Urothelium cell line (cell line): ENCODE results near the gene MKX.

ENCODE experiments used
- DNase-seq: peaks from one replicate; pipeline ENCODE4 v3.0.0; 2011; ENCODE audit warnings: low spot score, mixed read lengths
- FAIRE-seq: peaks from 2 replicates; lab custom pipeline; 2011; peaks lifted over from hg19 to GRCh38; lab: Jason Lieb, UNC

MKX gene

DNA sequence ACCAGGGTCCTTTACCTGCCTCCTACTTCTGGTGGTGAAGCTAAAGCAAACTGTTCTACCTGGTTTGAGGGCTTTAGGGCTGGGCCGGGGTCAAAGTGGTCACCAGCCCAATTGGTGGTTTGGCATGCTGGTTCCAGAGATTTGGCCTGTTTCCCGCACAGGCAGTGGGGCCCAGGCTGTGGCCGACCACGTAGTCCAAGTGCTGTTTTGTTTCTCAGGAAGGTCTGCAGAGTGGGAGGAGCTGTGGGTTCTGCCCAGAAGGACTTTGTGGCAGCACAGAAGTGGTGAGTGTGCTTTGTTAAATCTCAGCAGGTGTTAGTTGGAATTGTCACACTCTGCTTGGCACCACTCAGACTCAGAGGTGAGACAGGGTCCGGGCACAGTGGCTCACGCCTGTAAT lies 85.8 kb downstream of the MKX start:
- DNase-seq = no peak
- FAIRE-seq = peak; percentile 9

GRCh38 chr10:27658788-27659187 lies 86.8 kb downstream of the MKX start:
- no peak for FAIRE-seq
- DNase-seq = no peak

DNA sequence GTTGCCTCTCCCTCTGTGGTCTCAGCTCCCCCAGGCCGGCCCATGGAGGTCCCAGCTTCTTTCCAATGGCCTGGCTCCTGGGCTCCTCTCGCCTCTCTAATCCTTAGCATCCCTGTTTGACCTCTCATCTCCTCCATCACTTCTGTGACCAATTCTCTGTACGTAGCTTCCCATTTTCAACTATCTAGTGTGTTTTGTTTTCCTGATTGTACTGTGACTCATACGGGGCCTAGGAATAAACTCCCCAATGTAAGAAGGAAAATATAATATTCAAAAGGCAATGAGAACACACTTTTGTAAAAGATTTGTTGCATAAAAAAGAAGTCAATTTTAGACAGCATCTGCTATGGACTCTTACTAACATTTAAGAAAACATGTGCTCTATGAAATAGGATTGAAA lies 90.3 kb downstream of the MKX start:
- DNase-seq (no peak), FAIRE-seq (no peak)

GRCh38 chr10:27654284-27654683 lies 91.3 kb downstream of the MKX start:
- DNase-seq = no peak
- no peak for FAIRE-seq

DNA sequence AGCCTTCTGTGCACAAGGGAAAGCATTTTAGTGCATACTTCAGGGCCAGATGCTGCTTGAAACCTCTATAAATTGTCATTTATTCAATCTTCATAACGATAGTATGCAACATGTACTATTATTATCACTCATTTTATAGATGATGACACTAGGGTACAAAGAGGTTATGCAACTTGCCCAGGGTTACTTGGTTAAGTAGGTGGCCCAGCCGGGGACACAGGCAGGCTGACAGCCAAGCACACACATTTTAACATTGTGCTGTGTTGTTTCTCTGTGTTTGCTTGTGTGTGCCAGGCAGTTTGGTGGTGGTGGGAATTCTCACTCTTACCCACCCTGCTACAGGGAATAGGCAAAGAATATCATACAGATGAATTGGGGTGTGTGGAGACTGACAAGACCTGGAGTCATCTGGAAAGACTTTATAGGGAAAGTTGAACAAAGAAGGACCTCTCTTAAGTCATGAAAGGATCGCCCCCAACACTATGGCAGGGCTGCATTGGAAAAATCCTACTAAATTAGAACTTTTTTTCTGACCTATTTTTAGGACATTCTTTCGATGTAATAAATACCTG lies 98.9 kb downstream of the MKX start:
- FAIRE-seq = no peak
- DNase-seq = no peak

DNA sequence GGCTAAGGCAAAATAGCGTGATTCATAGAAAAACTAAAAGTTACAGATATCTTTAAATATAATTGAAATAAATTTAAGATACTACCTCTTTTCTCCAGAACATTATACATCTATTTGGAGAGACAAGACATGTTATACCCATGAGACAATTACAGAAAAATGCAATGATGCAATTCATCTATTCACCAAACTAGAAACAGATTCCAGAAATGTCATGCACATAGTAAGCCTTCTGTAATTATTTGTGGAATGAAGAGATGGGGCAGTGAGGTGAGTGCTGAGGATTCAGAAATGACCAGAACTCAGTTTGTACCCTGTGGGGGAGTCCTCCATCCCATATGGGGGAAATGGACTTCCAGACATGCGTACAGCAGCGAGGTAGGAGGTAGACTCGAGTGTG lies 99.4 kb downstream of the MKX start:
- no peak for DNase-seq
- no peak for FAIRE-seq

DNA sequence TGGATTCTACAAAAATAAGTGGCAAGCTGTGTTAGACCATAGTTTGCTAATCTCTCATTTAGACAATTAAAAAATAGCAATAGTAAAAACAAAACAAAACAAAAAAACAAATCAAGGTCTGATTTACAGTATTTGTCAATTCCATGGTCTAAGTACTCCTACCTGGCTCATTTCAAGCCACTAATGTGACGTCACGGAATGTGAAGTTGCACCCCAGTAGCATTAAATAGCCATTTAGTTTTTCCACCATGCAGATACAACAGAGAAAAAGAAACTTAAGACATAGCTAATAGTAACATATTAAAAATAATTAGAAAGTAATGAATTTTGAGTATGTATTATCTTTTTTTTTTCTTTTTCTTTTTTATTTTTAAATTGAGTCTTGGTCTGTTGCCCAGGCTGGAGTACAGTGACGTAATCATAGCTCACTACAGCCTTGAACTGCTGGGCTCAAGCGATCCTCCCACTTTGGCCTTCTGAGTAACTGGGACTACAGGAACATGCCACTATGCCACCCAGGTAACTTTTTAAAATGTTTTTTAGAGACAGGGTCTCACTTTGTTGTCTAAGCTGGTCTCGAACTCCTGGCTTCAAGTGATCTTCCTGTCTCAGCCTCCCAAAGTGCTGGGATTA lies 101.2 kb downstream of the MKX start:
- no peak for DNase-seq
- FAIRE-seq = no peak

GRCh38 chr10:27643301-27643700 lies 102.3 kb downstream of the MKX start:
- FAIRE-seq = no peak
- DNase-seq = no peak

- FAIRE-seq = no peak
- no peak for DNase-seq
Measured at GRCh38 chr10:27642023-27642589, 103.5 kb downstream of the MKX start.

DNA sequence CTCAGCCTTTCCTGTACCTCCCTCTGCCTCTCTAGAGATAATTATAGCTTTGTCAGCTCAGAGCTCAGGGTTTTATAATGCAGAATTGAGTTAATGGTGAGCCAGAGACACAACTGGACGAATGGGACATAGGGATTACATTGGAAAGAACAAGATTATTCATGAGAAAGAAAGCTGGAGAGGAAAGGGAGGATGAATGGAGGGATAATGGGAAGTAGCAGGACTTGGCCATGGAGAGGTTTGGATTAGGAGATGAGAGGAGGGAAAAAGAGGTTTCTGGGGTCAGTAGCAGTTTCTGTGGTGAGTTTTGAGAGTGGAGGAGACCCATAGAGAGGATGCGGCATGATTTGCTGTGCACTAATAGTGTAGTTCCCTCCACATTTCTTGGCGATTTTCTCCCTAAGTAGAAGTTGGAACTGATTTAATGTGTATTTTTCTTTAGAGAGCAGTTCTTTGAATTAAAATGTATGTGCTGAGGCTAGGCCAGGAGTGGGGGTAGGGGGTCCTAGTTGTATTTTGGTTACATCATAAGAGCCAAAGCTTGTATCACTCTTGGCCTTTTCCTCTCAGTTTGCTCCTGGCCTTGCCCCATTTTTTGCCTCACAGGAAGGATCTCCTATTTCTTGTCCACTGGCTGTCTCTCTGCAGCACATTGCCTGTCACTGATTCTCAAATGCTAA lies 107.4 kb downstream of the MKX start:
- DNase-seq (no peak), FAIRE-seq (no peak)

DNA sequence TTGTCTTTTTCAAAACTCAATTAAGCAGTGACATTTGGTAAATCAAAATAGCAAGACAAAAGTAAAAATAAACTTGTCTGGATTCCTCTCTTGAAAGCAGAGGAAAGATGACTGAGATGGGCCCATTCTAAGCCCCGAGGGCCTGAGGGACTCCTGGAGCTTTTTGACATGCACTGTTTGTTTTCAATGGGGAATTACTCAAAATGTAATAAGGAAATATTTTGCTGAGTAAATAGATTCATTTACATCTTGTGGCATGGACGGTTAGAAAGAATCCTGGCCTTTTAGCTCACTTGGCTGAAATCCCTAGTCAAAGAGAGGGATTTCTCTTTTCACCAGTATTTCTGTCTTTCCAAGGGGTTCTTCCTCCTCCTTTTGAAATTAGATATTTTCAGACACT lies 108.0 kb downstream of the MKX start:
- no peak for DNase-seq
- FAIRE-seq = no peak

DNA sequence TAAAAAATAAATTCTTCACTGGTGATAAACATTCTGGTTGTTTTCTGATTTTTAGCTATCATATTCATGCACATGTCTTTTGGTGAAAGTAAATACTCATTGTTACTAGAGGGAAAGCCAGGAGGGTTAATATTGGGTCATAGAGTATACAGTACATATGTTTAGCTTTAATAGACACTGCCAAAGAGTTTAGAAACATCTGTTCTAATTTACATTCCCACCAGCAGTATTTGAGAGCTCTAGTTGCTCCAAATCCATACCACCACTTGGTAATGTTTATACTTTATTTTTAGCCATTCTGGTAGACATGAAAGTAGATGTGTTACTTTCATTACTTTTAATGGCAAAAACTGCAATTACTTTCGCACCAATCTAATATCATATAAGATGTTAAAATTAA lies 108.8 kb downstream of the MKX start:
- FAIRE-seq (no peak), DNase-seq (no peak)

DNA sequence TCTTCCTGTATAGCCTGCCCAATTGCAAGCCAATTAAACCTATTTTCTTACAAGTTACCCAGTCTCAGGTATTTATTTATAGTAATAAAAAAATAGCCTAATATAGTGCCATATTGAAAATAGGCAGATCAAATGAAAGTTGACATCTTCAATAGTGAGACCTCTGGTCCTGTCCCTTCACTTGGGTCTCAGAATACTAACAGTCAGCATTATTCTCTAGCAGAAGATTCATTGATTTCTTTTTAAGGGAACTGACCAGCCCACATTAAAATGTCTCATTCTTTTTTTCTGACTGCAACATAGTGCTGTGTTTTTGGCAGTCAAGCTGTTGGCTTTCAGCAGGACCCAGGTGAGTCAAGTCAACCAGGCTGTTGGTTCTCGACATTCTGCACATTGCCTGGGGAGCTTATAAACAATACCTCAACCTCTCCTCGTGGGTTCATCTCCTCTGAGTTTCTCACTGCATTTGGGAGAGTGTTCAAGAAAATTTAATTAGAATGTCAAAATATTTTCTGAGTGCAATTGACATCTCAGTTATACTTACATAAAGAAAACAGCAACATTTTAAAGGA lies 109.8 kb downstream of the MKX start:
- no peak for DNase-seq
- no peak for FAIRE-seq

DNA sequence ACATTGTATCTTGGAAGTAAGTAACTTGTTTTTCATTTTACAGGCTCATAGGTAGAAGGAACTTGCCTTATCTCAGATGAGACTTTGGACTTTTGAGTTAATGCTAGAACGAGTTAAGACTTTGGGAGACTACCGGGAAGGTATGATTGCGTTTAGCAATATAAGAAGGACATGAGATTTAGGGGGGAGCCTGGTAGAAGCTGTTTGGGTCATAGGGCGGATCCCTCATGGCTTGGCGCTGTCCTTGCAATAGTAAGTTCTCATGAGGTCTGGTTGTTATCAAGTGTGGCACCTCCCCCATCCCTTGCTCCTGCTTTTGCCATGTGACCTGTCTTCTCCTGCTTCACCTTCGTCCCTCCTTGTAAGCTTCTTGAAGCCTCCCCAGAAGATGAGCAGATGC lies 110.3 kb downstream of the MKX start:
- FAIRE-seq = no peak
- no peak for DNase-seq

GRCh38 chr10:27628621-27629020 lies 117.0 kb downstream of the MKX start:
- DNase-seq (no peak), FAIRE-seq (no peak)

- no peak for FAIRE-seq
- no peak for DNase-seq
Measured at GRCh38 chr10:27626890-27627289, 118.7 kb downstream of the MKX start.

GRCh38 chr10:27625452-27626211 lies 120.0 kb downstream of the MKX start:
- DNase-seq = no peak
- FAIRE-seq = no peak

GRCh38 chr10:27624941-27625340 lies 120.7 kb downstream of the MKX start:
- DNase-seq = no peak
- no peak for FAIRE-seq
